ENCODE measurements around the gene PRORP.
A peak's percentile ranks its signal among the peaks of the same experiment; 100 is the strongest.

Gene PRORP

GRCh38 chr14:35154016-35154415 lies 31.7 kb downstream of the PRORP start:
- no peaks in the 10 kb centered on the region for H3K9me3 Mint-ChIP-seq
- no peak overlapping the region for H3K27ac Mint-ChIP-seq
- no peak overlapping the region for H3K4me3 Mint-ChIP-seq
- H3K4me1 Mint-ChIP-seq (ENCODE audit: low read depth): peaks cover 20% of the 10 kb centered on the region
- H3K36me3 Mint-ChIP-seq (ENCODE audit: low read depth): peaks cover 19% of the 10 kb centered on the region
- no peaks in the 10 kb centered on the region for H3K27me3 Mint-ChIP-seq

- Mint-ChIP-seq H3K4me1 (ENCODE audit: low read depth) (peaks cover 39% of the 10 kb centered on the region), H3K27me3 (no peaks in the 10 kb centered on the region), H3K9me3 (no peaks in the 10 kb centered on the region), H3K27ac (peak overlapping the region; percentile 20), H3K4me3 (no peak overlapping the region), H3K36me3 (ENCODE audit: low read depth) (peaks cover 30% of the 10 kb centered on the region)
Observed at GRCh38 chr14:35155962-35156361, 33.6 kb downstream of the PRORP start.

- no peak overlapping the region for H3K4me3 Mint-ChIP-seq
- H3K9me3 Mint-ChIP-seq: no peaks in the 10 kb centered on the region
- H3K4me1 Mint-ChIP-seq (ENCODE audit: low read depth): peaks cover 57% of the 10 kb centered on the region
- peaks cover 32% of the 10 kb centered on the region for H3K36me3 Mint-ChIP-seq (ENCODE audit: low read depth)
- H3K27me3 Mint-ChIP-seq: no peaks in the 10 kb centered on the region
- no peak overlapping the region for H3K27ac Mint-ChIP-seq
Observed at GRCh38 chr14:35158491-35158890, 36.1 kb downstream of the PRORP start.

- peaks cover 54% of the 10 kb centered on the region for H3K4me1 Mint-ChIP-seq (ENCODE audit: low read depth)
- no peaks in the 10 kb centered on the region for H3K27me3 Mint-ChIP-seq
- H3K27ac Mint-ChIP-seq: no peak overlapping the region
- H3K36me3 Mint-ChIP-seq (ENCODE audit: low read depth): peaks cover 36% of the 10 kb centered on the region
- H3K9me3 Mint-ChIP-seq: no peaks in the 10 kb centered on the region
- H3K4me3 Mint-ChIP-seq: no peak overlapping the region
Observed at GRCh38 chr14:35158951-35159653, 36.8 kb downstream of the PRORP start.

GRCh38 chr14:35159742-35160409 lies 37.5 kb downstream of the PRORP start:
- peaks cover 51% of the 10 kb centered on the region for H3K4me1 Mint-ChIP-seq (ENCODE audit: low read depth)
- H3K9me3 Mint-ChIP-seq: no peaks in the 10 kb centered on the region
- H3K27ac Mint-ChIP-seq: peak overlapping the region; percentile 68
- H3K4me3 Mint-ChIP-seq: peak overlapping the region; percentile 51
- H3K27me3 Mint-ChIP-seq: no peaks in the 10 kb centered on the region
- peaks cover 42% of the 10 kb centered on the region for H3K36me3 Mint-ChIP-seq (ENCODE audit: low read depth)

- Mint-ChIP-seq H3K27ac (peak overlapping the region; percentile 54), H3K4me1 (ENCODE audit: low read depth) (peaks cover 44% of the 10 kb centered on the region), H3K9me3 (no peaks in the 10 kb centered on the region), H3K4me3 (peak overlapping the region; percentile 1), H3K27me3 (no peaks in the 10 kb centered on the region), H3K36me3 (ENCODE audit: low read depth) (peaks cover 49% of the 10 kb centered on the region)
Observed at GRCh38 chr14:35161231-35161630, 38.9 kb downstream of the PRORP start.

GRCh38 chr14:35163384-35163783 lies 41.0 kb downstream of the PRORP start:
- H3K27me3 Mint-ChIP-seq: no peaks in the 10 kb centered on the region
- H3K4me1 Mint-ChIP-seq (ENCODE audit: low read depth): peaks cover 40% of the 10 kb centered on the region
- no peak overlapping the region for H3K27ac Mint-ChIP-seq

GRCh38 chr14:35164849-35165248 lies 42.5 kb downstream of the PRORP start:
- H3K36me3 Mint-ChIP-seq (ENCODE audit: low read depth): peaks cover 62% of the 10 kb centered on the region
- H3K4me3 Mint-ChIP-seq: no peak overlapping the region
- H3K27ac Mint-ChIP-seq: no peak overlapping the region
- peaks cover 29% of the 10 kb centered on the region for H3K4me1 Mint-ChIP-seq (ENCODE audit: low read depth)
- H3K9me3 Mint-ChIP-seq: no peaks in the 10 kb centered on the region
- H3K27me3 Mint-ChIP-seq: no peaks in the 10 kb centered on the region

More at GRCh38 chr14:35163384-35163783, 41.0 kb downstream of the PRORP start:
- H3K4me3 Mint-ChIP-seq: no peak overlapping the region
- H3K36me3 Mint-ChIP-seq (ENCODE audit: low read depth): peaks cover 58% of the 10 kb centered on the region
- no peaks in the 10 kb centered on the region for H3K9me3 Mint-ChIP-seq

GRCh38 chr14:35167496-35167895 lies 45.1 kb downstream of the PRORP start:
- no peak overlapping the region for H3K27ac Mint-ChIP-seq
- peaks cover 53% of the 10 kb centered on the region for H3K36me3 Mint-ChIP-seq (ENCODE audit: low read depth)
- peaks cover 2% of the 10 kb centered on the region for H3K4me1 Mint-ChIP-seq (ENCODE audit: low read depth)
- H3K27me3 Mint-ChIP-seq: no peaks in the 10 kb centered on the region
- H3K9me3 Mint-ChIP-seq: no peaks in the 10 kb centered on the region
- no peak overlapping the region for H3K4me3 Mint-ChIP-seq

Data from stimulated activated naive CD8-positive, alpha-beta T cell treated with anti-CD3 and anti-CD28 coated beads, Interleukin-15, Interleukin-2, amounts not matched to agents 100 ng/mL and 50 ng/mL, for 24 hours (primary cell).